ENCODE results near the gene DCAF11. TPM values are rescaled to one million over a fixed set of nuclear protein-coding genes. Genes with fewer than 3 reads are reported as not detected.
A peak's percentile ranks its signal among the peaks of the same experiment; 100 is the strongest.

The DCAF11 gene
- total and polyA plus RNA-seq, 2 of the 13 experiments (the other 11 are each of a cell fraction or from before 2014, with no cell fraction given): 150 to 257 TPM

DNA sequence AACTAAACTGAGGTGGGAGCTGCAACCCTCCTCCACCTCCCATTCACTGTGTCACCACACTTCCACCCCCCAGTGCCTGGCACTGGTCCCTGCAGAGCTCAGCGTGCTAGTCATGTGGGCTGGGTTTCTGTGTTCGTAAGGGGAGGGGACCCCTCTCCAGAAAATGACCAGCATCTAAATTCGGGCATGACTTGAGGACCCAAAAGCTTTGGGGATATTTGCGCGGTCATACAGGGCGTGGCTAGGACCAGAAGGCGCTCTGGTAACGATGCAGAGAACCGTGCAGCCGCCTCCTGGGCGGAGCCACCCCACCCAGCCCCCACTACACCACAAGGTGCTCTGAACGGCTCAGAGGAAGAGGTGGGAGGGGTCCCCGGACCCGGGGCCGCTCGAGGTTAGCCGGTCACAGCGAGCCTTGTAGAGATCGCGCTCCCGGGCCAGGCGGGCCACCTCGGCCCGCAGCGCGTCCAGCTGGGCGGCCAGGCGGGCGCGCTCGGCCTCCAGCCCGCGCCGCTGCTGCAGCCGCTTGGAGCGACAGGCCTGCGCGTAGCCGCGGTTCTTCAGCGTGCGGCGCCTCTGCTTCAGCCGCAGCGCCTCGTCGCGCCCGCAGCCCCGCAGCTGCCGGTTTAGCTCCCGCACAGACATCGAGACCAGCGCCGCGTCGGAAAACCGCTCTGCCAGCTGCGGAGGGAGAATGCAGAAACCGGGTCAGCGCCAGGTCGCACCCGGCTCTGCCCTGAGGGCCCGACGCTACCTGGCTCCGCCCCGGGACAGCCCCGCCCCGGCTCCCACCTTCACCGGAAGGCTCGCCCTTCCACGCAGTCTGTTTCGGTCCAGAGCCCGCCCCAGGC is 33.5 kb upstream of the DCAF11 start (continued):
- no peak for TF ChIP-seq REL (CRISPR knock-in tag; conservative IDR thresholded peaks at IDR 0.05)
- TF ChIP-seq, protein P1, sequence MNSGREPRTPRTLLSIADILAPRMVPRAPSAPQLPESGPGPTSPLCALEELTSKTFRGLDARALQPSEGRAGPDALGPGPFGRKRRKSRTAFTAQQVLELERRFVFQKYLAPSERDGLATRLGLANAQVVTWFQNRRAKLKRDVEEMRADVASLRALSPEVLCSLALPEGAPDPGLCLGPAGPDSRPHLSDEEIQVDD (CRISPR knock-in tag; IDR thresholded peaks at IDR 0.05; ENCODE audit: borderline replicate concordance): no peak; the same call in 1 of the 2 replicates
- TF ChIP-seq ESRRA (CRISPR knock-in tag; IDR thresholded peaks at IDR 0.05; ENCODE audit: low read depth): no peak; the same call in 1 of the 2 replicates
- TF ChIP-seq ZNF772 (CRISPR knock-in tag; IDR thresholded peaks at IDR 0.05): peak; percentile 10; the same call in 1 of the 2 replicates
- no peak for TF ChIP-seq ZNF878 (CRISPR knock-in tag; IDR thresholded peaks at IDR 0.05)
- TF ChIP-seq TRIM24 (CRISPR knock-in tag; IDR thresholded peaks at IDR 0.05): no peak
- no peak for TF ChIP-seq SRSF4 (IDR thresholded peaks at IDR 0.05; ENCODE audit: low read depth, low read length, poor library complexity, severe bottlenecking)
- TF ChIP-seq, protein P2, sequence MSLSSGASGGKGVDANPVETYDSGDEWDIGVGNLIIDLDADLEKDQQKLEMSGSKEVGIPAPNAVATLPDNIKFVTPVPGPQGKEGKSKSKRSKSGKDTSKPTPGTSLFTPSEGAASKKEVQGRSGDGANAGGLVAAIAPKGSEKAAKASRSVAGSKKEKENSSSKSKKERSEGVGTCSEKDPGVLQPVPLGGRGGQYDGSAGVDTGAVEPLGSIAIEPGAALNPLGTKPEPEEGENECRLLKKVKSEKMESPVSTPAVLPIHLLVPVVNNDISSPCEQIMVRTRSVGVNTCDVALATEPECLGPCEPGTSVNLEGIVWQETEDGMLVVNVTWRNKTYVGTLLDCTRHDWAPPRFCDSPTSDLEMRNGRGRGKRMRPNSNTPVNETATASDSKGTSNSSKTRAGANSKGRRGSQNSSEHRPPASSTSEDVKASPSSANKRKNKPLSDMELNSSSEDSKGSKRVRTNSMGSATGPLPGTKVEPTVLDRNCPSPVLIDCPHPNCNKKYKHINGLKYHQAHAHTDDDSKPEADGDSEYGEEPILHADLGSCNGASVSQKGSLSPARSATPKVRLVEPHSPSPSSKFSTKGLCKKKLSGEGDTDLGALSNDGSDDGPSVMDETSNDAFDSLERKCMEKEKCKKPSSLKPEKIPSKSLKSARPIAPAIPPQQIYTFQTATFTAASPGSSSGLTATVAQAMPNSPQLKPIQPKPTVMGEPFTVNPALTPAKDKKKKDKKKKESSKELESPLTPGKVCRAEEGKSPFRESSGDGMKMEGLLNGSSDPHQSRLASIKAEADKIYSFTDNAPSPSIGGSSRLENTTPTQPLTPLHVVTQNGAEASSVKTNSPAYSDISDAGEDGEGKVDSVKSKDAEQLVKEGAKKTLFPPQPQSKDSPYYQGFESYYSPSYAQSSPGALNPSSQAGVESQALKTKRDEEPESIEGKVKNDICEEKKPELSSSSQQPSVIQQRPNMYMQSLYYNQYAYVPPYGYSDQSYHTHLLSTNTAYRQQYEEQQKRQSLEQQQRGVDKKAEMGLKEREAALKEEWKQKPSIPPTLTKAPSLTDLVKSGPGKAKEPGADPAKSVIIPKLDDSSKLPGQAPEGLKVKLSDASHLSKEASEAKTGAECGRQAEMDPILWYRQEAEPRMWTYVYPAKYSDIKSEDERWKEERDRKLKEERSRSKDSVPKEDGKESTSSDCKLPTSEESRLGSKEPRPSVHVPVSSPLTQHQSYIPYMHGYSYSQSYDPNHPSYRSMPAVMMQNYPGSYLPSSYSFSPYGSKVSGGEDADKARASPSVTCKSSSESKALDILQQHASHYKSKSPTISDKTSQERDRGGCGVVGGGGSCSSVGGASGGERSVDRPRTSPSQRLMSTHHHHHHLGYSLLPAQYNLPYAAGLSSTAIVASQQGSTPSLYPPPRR (CRISPR knock-in tag; IDR thresholded peaks at IDR 0.05; ENCODE audit: borderline replicate concordance): no peak
- TF ChIP-seq, protein P3, sequence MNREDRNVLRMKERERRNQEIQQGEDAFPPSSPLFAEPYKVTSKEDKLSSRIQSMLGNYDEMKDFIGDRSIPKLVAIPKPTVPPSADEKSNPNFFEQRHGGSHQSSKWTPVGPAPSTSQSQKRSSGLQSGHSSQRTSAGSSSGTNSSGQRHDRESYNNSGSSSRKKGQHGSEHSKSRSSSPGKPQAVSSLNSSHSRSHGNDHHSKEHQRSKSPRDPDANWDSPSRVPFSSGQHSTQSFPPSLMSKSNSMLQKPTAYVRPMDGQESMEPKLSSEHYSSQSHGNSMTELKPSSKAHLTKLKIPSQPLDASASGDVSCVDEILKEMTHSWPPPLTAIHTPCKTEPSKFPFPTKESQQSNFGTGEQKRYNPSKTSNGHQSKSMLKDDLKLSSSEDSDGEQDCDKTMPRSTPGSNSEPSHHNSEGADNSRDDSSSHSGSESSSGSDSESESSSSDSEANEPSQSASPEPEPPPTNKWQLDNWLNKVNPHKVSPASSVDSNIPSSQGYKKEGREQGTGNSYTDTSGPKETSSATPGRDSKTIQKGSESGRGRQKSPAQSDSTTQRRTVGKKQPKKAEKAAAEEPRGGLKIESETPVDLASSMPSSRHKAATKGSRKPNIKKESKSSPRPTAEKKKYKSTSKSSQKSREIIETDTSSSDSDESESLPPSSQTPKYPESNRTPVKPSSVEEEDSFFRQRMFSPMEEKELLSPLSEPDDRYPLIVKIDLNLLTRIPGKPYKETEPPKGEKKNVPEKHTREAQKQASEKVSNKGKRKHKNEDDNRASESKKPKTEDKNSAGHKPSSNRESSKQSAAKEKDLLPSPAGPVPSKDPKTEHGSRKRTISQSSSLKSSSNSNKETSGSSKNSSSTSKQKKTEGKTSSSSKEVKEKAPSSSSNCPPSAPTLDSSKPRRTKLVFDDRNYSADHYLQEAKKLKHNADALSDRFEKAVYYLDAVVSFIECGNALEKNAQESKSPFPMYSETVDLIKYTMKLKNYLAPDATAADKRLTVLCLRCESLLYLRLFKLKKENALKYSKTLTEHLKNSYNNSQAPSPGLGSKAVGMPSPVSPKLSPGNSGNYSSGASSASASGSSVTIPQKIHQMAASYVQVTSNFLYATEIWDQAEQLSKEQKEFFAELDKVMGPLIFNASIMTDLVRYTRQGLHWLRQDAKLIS (CRISPR knock-in tag; IDR thresholded peaks at IDR 0.05): 0 out of 2 replicates have a peak, but pooled peaks have one; percentile 61
- TF ChIP-seq MED1 (CRISPR knock-in tag; IDR thresholded peaks at IDR 0.05): 0 out of 2 replicates have a peak, but pooled peaks have one; percentile 26
- no peak for TF ChIP-seq PHF5A (CRISPR knock-in tag; IDR thresholded peaks at IDR 0.05; ENCODE audit: low read depth, unreplicated experiment)
- TF ChIP-seq ZNF883 (CRISPR knock-in tag; IDR thresholded peaks at IDR 0.05; ENCODE audit: not compliant biosample characterization): peak; percentile 62
- no peak for TF ChIP-seq TP53 (CRISPR knock-in tag; conservative IDR thresholded peaks at IDR 0.05)
- peak; percentile 94 for TF ChIP-seq ZNF777 (CRISPR knock-in tag; IDR thresholded peaks at IDR 0.05)
- TF ChIP-seq, protein P4, sequence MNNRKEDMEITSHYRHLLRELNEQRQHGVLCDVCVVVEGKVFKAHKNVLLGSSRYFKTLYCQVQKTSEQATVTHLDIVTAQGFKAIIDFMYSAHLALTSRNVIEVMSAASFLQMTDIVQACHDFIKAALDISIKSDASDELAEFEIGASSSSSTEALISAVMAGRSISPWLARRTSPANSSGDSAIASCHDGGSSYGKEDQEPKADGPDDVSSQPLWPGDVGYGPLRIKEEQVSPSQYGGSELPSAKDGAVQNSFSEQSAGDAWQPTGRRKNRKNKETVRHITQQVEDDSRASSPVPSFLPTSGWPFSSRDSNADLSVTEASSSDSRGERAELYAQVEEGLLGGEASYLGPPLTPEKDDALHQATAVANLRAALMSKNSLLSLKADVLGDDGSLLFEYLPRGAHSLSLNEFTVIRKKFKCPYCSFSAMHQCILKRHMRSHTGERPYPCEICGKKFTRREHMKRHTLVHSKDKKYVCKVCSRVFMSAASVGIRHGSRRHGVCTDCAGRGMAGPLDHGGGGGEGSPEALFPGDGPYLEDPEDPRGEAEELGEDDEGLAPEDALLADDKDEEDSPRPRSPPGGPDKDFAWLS (CRISPR knock-in tag; IDR thresholded peaks at IDR 0.05; ENCODE audit: borderline replicate concordance): no peak
- peak; percentile 21; the same call in 1 of the 2 replicates for TF ChIP-seq ZNF274 (CRISPR knock-in tag; IDR thresholded peaks at IDR 0.05)
- TF ChIP-seq ZNF564 (CRISPR knock-in tag; IDR thresholded peaks at IDR 0.05): peak; percentile 89; the same call in 1 of the 2 replicates
